HG02840 (cell line): ENCODE data around the gene IQSEC3.
"Not testable (repeated sequence)": the region's sequence is repeated elsewhere in the genome, so short reads cannot be mapped to it uniquely, and the experiment has no call there.

Source experiments
- ATAC-seq: cut with Tn5 transposase; IDR thresholded peaks from one replicate; pipeline ENCODE4 v1.9.1; 2021; ENCODE audit warnings: mild to moderate bottlenecking, moderate library complexity, moderate number of reproducible peaks; ENCODE audit not compliant: unreplicated experiment, low FRiP score

IQSEC3 gene

GRCh38 chr12:175250-175649 is 108.7 kb downstream of the IQSEC3 start:
- ATAC-seq: no peak

- ATAC-seq: no peak
These were observed 109.2 kb downstream of the IQSEC3 start for GRCh38 chr12:175759-176158.

GRCh38 chr12:176321-177181 is 110.0 kb downstream of the IQSEC3 start:
- ATAC-seq: no peak

- no peak for ATAC-seq
These were observed 110.9 kb downstream of the IQSEC3 start for GRCh38 chr12:177336-177979.

- ATAC-seq: no peak
These were observed 111.6 kb downstream of the IQSEC3 start for GRCh38 chr12:177980-178828.

- ATAC-seq: no peak
These were observed 112.2 kb downstream of the IQSEC3 start for GRCh38 chr12:178829-179109.

- no peak for ATAC-seq
These were observed 112.7 kb downstream of the IQSEC3 start for GRCh38 chr12:179131-179884.

GRCh38 chr12:179885-180284 is 113.3 kb downstream of the IQSEC3 start:
- no peak for ATAC-seq

- no peak for ATAC-seq
These were observed 113.9 kb downstream of the IQSEC3 start for GRCh38 chr12:180445-180844.

- no peak for ATAC-seq
These were observed 115.4 kb downstream of the IQSEC3 start for GRCh38 chr12:181921-182320.

GRCh38 chr12:182381-182892 is 115.9 kb downstream of the IQSEC3 start:
- no peak for ATAC-seq

- no peak for ATAC-seq
These were observed 118.4 kb downstream of the IQSEC3 start for GRCh38 chr12:184811-185575.

GRCh38 chr12:185576-185955 is 119.0 kb downstream of the IQSEC3 start:
- no peak for ATAC-seq

- ATAC-seq: no peak
These were observed 119.5 kb downstream of the IQSEC3 start for GRCh38 chr12:186006-186625.

- ATAC-seq: not testable (repeated sequence)
These were observed 121.7 kb downstream of the IQSEC3 start for GRCh38 chr12:187986-188909.

- no peak for ATAC-seq
These were observed 122.5 kb downstream of the IQSEC3 start for GRCh38 chr12:188910-189621.

- no peak for ATAC-seq
These were observed 123.0 kb downstream of the IQSEC3 start for GRCh38 chr12:189622-189962.

- no peak for ATAC-seq
These were observed 124.3 kb downstream of the IQSEC3 start for GRCh38 chr12:190881-191280.
